GM19240 (cell line): ENCODE measurements around the gene MICB.

Experiments
- DNase-seq: peaks from one replicate; pipeline ENCODE4 v3.0.0; 2011; ENCODE audit warnings: low spot score; ENCODE audit not compliant: insufficient read length

The MICB gene

GRCh38 chr6:31560697-31561058, 62.7 kb downstream of the MICB start:
- no peak for DNase-seq
